HG03095 (cell line): ENCODE data around the gene DPEP2.
"Not testable (repeated sequence)": the region's sequence is repeated elsewhere in the genome, so short reads cannot be mapped to it uniquely, and the experiment has no call there.

Experiments
- ATAC-seq: cut with Tn5 transposase; IDR thresholded peaks from one replicate; pipeline ENCODE4 v1.9.1; 2021; ENCODE audit warnings: moderate library complexity; ENCODE audit not compliant: unreplicated experiment

DPEP2 gene

DNA sequence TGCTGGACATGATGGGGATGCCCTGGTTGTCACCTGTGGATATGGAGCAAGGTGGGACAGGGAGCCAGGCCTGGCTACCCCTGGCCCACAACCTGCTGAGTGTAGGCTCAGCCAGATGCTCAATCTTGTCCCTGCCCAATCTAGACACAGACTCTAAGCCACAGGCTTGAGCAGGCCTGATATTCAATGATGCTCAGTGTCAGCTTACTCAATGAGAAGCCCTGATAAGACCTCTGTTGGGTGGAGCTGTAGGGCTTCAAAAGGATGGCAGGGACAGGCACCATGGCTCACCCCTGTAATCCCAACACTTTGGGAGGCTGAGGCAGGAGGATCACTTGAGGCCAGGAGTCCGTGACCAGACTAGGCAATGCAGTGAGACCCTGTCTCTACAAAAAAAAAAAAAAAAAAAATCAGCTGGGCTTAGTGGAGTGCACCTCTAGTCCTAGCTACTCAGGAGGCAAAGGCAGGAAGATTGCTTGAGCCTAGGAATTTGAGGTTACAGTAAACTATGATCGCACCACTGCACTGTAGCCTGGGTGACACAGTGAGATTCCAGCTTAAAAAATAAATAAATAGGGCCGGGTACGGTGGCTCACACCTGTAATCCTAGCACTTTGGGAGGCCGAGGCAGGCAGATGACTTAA, 58.7 kb downstream of the DPEP2 start:
- no peak for ATAC-seq

DNA sequence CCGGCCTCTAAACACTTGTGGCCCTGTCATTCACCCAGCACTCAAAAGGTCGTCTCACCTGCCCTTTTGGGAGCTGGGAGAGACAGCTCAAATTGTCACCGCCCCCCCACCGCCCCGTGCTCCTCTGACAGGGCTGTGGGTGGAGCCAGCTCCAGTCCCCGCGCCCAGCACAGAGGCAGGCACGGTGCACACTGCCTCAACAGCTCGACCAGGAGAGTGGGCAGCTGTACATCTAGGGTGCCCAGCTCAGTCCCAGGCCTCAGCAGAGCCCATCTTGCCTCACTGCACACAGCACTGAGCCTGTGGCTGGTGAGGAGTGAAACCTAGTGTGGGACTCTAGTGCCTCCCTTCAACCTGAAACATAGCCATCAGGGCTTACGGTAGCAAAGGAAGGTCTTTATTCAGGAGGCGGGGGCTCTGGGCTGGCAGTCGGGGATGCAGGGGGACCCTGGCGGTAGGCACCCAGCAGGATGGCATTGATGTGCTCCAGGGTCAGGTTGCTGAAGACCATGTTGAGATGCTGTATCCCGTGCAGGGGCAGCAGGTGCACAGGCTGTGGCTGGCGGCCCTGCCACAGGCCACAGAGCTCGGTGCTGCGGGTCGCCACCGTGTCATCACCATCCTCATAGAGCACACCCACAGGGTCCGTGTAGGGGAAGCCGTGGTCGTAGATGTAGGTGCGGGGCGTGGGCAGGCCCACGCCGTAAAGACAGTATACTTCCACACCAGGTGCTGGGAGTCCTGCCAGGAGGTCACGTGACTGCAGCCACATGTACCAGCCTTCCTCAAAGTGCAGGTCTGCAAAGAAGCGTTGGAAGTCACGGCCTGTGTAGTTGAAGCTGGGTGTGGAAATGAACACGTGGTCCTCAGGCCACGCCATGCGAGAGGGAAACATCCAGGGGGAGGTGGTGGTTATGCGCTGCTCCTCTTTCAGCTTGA, 59.5 kb downstream of the DPEP2 start:
- ATAC-seq, result no peak

DNA sequence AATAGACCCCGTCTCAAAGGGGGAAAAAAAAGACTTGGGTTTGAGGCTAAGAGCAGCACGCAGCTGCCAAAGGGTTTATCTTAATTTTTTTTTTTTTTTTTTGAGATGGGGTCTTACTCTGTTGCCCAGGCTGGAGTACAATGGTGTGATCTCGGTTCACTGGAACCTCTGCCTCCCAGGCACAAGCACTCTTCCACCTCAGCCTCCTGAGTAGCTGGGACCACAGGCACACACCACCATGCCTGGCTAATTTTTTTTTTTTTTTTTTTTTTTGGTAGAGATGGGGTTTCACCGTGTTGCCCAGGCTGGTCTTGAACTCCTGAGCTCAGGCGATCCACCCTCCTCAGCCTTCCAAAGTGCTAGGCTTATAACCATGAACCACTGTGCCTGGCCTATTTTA, 61.6 kb downstream of the DPEP2 start:
- not testable (repeated sequence) for ATAC-seq
